GM10266 (cell line): ENCODE data around the gene PSAT1.

Source experiments
- DNase-seq: peaks from one replicate; pipeline ENCODE4 v3.0.0; 2012; ENCODE audit errors: extremely low spot score
- CTCF ChIP-seq: IDR thresholded peaks from 2 replicates; pipeline ENCODE4 v1.5.1; 2012; ENCODE audit warnings: mild to moderate bottlenecking, low read depth; ENCODE audit not compliant: control insufficient read depth, insufficient read depth; ENCODE audit errors: missing control alignments

Gene PSAT1

GRCh38 chr9:78325343-78325742 is 28.4 kb downstream of the PSAT1 start:
- no peak for DNase-seq
- TF ChIP-seq CTCF, result no peak

GRCh38 chr9:78325846-78326360 is 29.0 kb downstream of the PSAT1 start:
- no peak for DNase-seq
- TF ChIP-seq CTCF, result no peak

- no peak for DNase-seq
- TF ChIP-seq CTCF, result no peak
Observed at GRCh38 chr9:78326564-78326963, 29.6 kb downstream of the PSAT1 start.

GRCh38 chr9:78332381-78332780 is 35.5 kb downstream of the PSAT1 start:
- no peak for TF ChIP-seq CTCF
- no peak for DNase-seq

- no peak for DNase-seq
- TF ChIP-seq CTCF, result no peak
Observed at GRCh38 chr9:78348848-78349247, 51.9 kb downstream of the PSAT1 start.

GRCh38 chr9:78351816-78352215 is 54.9 kb downstream of the PSAT1 start:
- DNase-seq, result no peak
- no peak for TF ChIP-seq CTCF

- no peak for DNase-seq
- no peak for TF ChIP-seq CTCF
Observed at GRCh38 chr9:78354324-78354973, 57.5 kb downstream of the PSAT1 start.
